Trophoblast cell (in vitro differentiated cells and primary cell): Measurements from ENCODE around the gene PTCSC3.

ENCODE experiments used
- DNase-seq, 2 donors: peaks; one replicate each; pipeline ENCODE4 v3.0.0-alpha.2; 2016
- H2AFZ ChIP-seq: 2 replicates; pipeline ENCODE4 v1.6.1; 2013; ENCODE audit warnings: low read length, moderate library complexity, mild to moderate bottlenecking; ENCODE audit not compliant: insufficient read depth, poor library complexity
- H2AK5ac ChIP-seq: 2 replicates; pipeline ENCODE4 v1.6.1; 2013; ENCODE audit warnings: mild to moderate bottlenecking, low read length
- H2BK120ac ChIP-seq: 2 replicates; pipeline ENCODE4 v1.6.1; 2013; ENCODE audit warnings: low read length, mild to moderate bottlenecking, moderate library complexity; ENCODE audit not compliant: insufficient read depth, poor library complexity
- H2BK12ac ChIP-seq: 2 replicates; pipeline ENCODE4 v1.6.1; 2013; ENCODE audit warnings: mild to moderate bottlenecking, low read length, moderate library complexity
- H2BK5ac ChIP-seq: 2 replicates; pipeline ENCODE4 v1.6.1; 2013; ENCODE audit warnings: low read length, low read depth, moderate library complexity, mild to moderate bottlenecking; ENCODE audit not compliant: poor library complexity
- H3K14ac ChIP-seq: 2 replicates; pipeline ENCODE4 v1.6.1; 2013; ENCODE audit warnings: mild to moderate bottlenecking, low read length
- H3K18ac ChIP-seq: 2 replicates; pipeline ENCODE4 v1.6.1; 2013; ENCODE audit warnings: mild to moderate bottlenecking, low read length
- H3K23ac ChIP-seq: 2 replicates; pipeline ENCODE4 v1.6.1; 2013; ENCODE audit warnings: low read length
- H3K27ac ChIP-seq: 2 replicates; pipeline ENCODE4 v1.5.1; 2013; ENCODE audit warnings: low read depth, mild to moderate bottlenecking, inconsistent platforms, low read length, moderate library complexity
- H3K27me3 ChIP-seq: 2 replicates; pipeline ENCODE4 v1.6.1; 2013; ENCODE audit warnings: inconsistent platforms, mild to moderate bottlenecking, low read length, moderate library complexity; ENCODE audit not compliant: insufficient read depth
- H3K36me3 ChIP-seq, 2 experiments: 1 replicate in 1 of 2; 2 replicates in 1 of 2; pipeline ENCODE4 v1.6.1; 2013; ENCODE audit warnings: low read length in 2 of 2, mild to moderate bottlenecking in 2 of 2, moderate library complexity in 1 of 2; ENCODE audit not compliant: insufficient read depth in 2 of 2, control insufficient read depth in 1 of 2
- H3K4ac ChIP-seq: 2 replicates; pipeline ENCODE4 v1.6.1; 2013; ENCODE audit warnings: low read depth, mild to moderate bottlenecking, low read length, moderate library complexity
- H3K4me1 ChIP-seq, 2 experiments: 1 replicate in 1 of 2; 2 replicates in 1 of 2; pipeline ENCODE4 v1.6.1; 2013; ENCODE audit warnings: low read length in 2 of 2, mild to moderate bottlenecking in 2 of 2, moderate library complexity in 1 of 2; ENCODE audit not compliant: insufficient read depth in 2 of 2, control insufficient read depth in 1 of 2
- H3K4me2 ChIP-seq: 2 replicates; pipeline ENCODE4 v1.6.1; 2013; ENCODE audit warnings: inconsistent platforms, mild to moderate bottlenecking, low read length, moderate library complexity
- H3K4me3 ChIP-seq: 2 replicates; pipeline ENCODE4 v1.5.1; 2013; ENCODE audit warnings: mild to moderate bottlenecking, low read depth, low read length, inconsistent platforms
- H3K79me1 ChIP-seq: one replicate; pipeline ENCODE4 v1.6.1; 2013; ENCODE audit warnings: low read length
- H3K79me2 ChIP-seq: 2 replicates; pipeline ENCODE4 v1.6.1; 2013; ENCODE audit warnings: low read length, mild to moderate bottlenecking; ENCODE audit not compliant: control insufficient read depth, insufficient read depth, poor library complexity
- H3K9ac ChIP-seq: 2 replicates; pipeline ENCODE4 v1.6.1; 2013; ENCODE audit warnings: mild to moderate bottlenecking, low read length
- H3K9me3 ChIP-seq: 2 replicates; pipeline ENCODE4 v1.6.1; 2013; ENCODE audit warnings: low read depth, mild to moderate bottlenecking, control low read depth, inconsistent platforms, low read length; ENCODE audit not compliant: insufficient read depth
- H4K12ac ChIP-seq: 2 replicates; pipeline ENCODE4 v1.6.1; 2013; ENCODE audit warnings: low read depth, mild to moderate bottlenecking, low read length, moderate library complexity
- H4K8ac ChIP-seq: 2 replicates; pipeline ENCODE4 v1.6.1; 2013; ENCODE audit warnings: low read depth, mild to moderate bottlenecking, low read length, moderate library complexity
- H4K91ac ChIP-seq: one replicate; pipeline ENCODE4 v1.6.1; 2013; ENCODE audit warnings: low read depth, mild to moderate bottlenecking, low read length, moderate library complexity
- WGBS: extraction: QIAGEN DNeasy Blood & Tissue Kit; methylation state at CpG from one replicate; pipeline ENCODE4 v1.1.7; 2013; ENCODE audit warnings: missing lambda C conversion rate; ENCODE audit not compliant: insufficient read length, insufficient coverage; ENCODE audit errors: extremely low coverage; 5-methylcytosine and 5-hydroxymethylcytosine counted together

Gene PTCSC3

GRCh38 chr14:36212577-36212976 is 36.1 kb upstream of the PTCSC3 start:
- Histone ChIP-seq H4K12ac (no peak overlapping the region), H4K91ac (no peak overlapping the region), H3K27me3 (no peaks in the 10 kb centered on the region), H2AK5ac (no peak overlapping the region), H2BK12ac (no peak overlapping the region), H2BK120ac (no peak overlapping the region), H3K4me1 (no peaks in the 10 kb centered on the region), H4K8ac (no peak overlapping the region), H3K79me1 (no peaks in the 10 kb centered on the region), H2BK5ac (no peak overlapping the region), H3K79me2 (no peaks in the 10 kb centered on the region), H3K36me3 (no peaks in the 10 kb centered on the region), H3K9ac (no peak overlapping the region), H3K23ac (no peak overlapping the region), H3K27ac (no peak overlapping the region), H3K4me3 (no peak overlapping the region), H3K14ac (no peak overlapping the region), H3K18ac (no peak overlapping the region), H3K4me2 (no peak overlapping the region), H3K9me3 (no peaks in the 10 kb centered on the region), H2AFZ (no peak overlapping the region), H3K4ac (no peak overlapping the region)
- no peak for DNase-seq
- WGBS = no CpG with 5 or more reads among the region's 1 CpG

- no peak for DNase-seq
- no peak overlapping the region for H2BK120ac ChIP-seq
- no peak overlapping the region for H3K9ac ChIP-seq
- H3K36me3 ChIP-seq = no peaks in the 10 kb centered on the region
- H3K79me1 ChIP-seq = no peaks in the 10 kb centered on the region
- H3K4me1 ChIP-seq = no peaks in the 10 kb centered on the region
- H3K14ac ChIP-seq = no peak overlapping the region
- no peak overlapping the region for H3K4me2 ChIP-seq
- H4K8ac ChIP-seq = no peak overlapping the region
- no peak overlapping the region for H2AFZ ChIP-seq
- H3K27me3 ChIP-seq = no peaks in the 10 kb centered on the region
- no peak overlapping the region for H3K27ac ChIP-seq
- no peaks in the 10 kb centered on the region for H3K79me2 ChIP-seq
- no peak overlapping the region for H3K18ac ChIP-seq
- no peak overlapping the region for H3K23ac ChIP-seq
- no CpG with 5 or more reads among the region's 2 CpGs for WGBS
- H3K9me3 ChIP-seq = no peaks in the 10 kb centered on the region
- no peak overlapping the region for H2BK12ac ChIP-seq
- H4K12ac ChIP-seq = no peak overlapping the region
- no peak overlapping the region for H3K4ac ChIP-seq
- no peak overlapping the region for H2AK5ac ChIP-seq
- no peak overlapping the region for H4K91ac ChIP-seq
- H3K4me3 ChIP-seq = no peak overlapping the region
- no peak overlapping the region for H2BK5ac ChIP-seq
Measured at GRCh38 chr14:36208690-36209278, 32.3 kb upstream of the PTCSC3 start.

GRCh38 chr14:36207500-36207899 is 31.0 kb upstream of the PTCSC3 start:
- Histone ChIP-seq H3K4me1 (no peaks in the 10 kb centered on the region), H4K12ac (no peak overlapping the region), H3K18ac (no peak overlapping the region), H2BK12ac (no peak overlapping the region), H3K27me3 (no peaks in the 10 kb centered on the region), H3K27ac (no peak overlapping the region), H2AFZ (no peak overlapping the region), H3K23ac (no peak overlapping the region), H4K91ac (no peak overlapping the region), H3K9me3 (no peaks in the 10 kb centered on the region), H3K4me2 (no peak overlapping the region), H2BK120ac (no peak overlapping the region), H3K9ac (no peak overlapping the region), H3K36me3 (no peaks in the 10 kb centered on the region), H3K14ac (no peak overlapping the region), H2BK5ac (no peak overlapping the region), H2AK5ac (no peak overlapping the region), H3K79me2 (no peaks in the 10 kb centered on the region), H3K4me3 (no peak overlapping the region), H3K79me1 (no peaks in the 10 kb centered on the region), H4K8ac (no peak overlapping the region), H3K4ac (no peak overlapping the region)
- no peak for DNase-seq
- no CpG with 5 or more reads among the region's 1 CpG for WGBS

- no peak overlapping the region for H3K14ac ChIP-seq
Measured at GRCh38 chr14:36204461-36205073, 28.0 kb upstream of the PTCSC3 start.

More at GRCh38 chr14:36204461-36205073, 28.0 kb upstream of the PTCSC3 start:
- no peak overlapping the region for H4K91ac ChIP-seq
- H2BK120ac ChIP-seq = no peak overlapping the region
- H3K79me2 ChIP-seq = no peaks in the 10 kb centered on the region
- H3K36me3 ChIP-seq = no peaks in the 10 kb centered on the region
- H3K23ac ChIP-seq = no peak overlapping the region
- H2BK5ac ChIP-seq = no peak overlapping the region
- H2BK12ac ChIP-seq = no peak overlapping the region
- H3K27me3 ChIP-seq = no peaks in the 10 kb centered on the region
- H2AK5ac ChIP-seq = no peak overlapping the region
- H2AFZ ChIP-seq = no peak overlapping the region
- DNase-seq = no peak
- no peaks in the 10 kb centered on the region for H3K9me3 ChIP-seq
- H3K79me1 ChIP-seq = no peaks in the 10 kb centered on the region
- no peaks in the 10 kb centered on the region for H3K4me1 ChIP-seq
- no peak overlapping the region for H4K8ac ChIP-seq
- no peak overlapping the region for H3K4me2 ChIP-seq
- H3K4ac ChIP-seq = no peak overlapping the region
- H3K9ac ChIP-seq = no peak overlapping the region
- no peak overlapping the region for H3K27ac ChIP-seq
- H3K4me3 ChIP-seq = no peak overlapping the region
- H3K18ac ChIP-seq = no peak overlapping the region
- no peak overlapping the region for H4K12ac ChIP-seq
- no CpG with 5 or more reads among the region's 4 CpGs for WGBS
